ENCODE data around the gene EIF3L. TPM values are rescaled to one million over a fixed set of nuclear protein-coding genes. Genes with fewer than 3 reads are reported as not detected.

EIF3L gene
- polyA plus RNA-seq, 1 of the 3 experiments (the other 2 are of a cell fraction) = 478 TPM

DNA sequence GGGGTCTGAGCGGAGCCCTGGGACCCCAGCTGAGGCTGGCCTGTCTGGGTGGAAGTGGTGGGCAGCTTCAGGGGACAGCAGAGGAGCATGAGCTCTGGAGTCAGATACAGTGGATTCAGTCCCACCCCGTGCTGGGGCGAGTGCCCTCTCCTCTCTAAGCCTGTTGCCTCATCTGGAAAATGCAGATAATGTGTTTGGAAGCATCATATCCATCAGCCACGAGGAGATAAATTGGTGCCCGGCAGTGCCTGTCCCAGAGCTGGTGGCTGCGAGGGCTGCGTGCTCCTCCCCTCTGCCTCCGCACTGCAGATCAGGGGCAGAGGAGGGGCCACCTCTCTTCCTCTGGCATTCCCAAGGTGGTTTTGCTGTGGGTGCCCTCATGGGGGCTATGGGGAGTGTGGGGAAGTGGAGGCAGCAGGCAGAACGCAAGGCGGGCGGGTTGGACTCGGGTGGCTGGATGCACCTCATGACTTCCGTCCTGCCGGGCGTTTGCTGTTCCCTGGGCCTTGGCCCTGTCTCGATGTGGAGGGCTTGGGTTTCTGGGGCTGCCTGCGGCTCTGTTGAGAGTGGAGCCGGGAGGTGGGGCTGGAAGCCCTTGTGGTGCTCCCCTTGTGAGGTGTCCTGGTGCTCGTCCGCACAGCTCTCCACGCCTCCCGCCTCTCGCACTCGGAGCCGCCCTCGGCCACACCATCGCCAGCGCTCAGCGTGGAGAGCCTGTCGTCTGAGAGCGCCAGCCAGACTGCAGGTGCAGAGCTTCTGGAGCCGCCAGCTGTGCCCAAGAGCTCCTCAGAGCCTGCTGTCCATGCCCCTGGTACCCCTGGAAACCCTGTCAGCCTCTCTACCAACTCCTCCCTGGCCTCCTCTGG is 77.8 kb downstream of the EIF3L start:
- peaks cover 5% of the 10 kb centered on the region for H3F3A ChIP-seq (replicated peaks; ENCODE audit: insufficient read depth)
- H3K4me3 ChIP-seq (ENCODE audit: low read depth in 2 of 2, low read length in 1 of 2) = no peak overlapping the region
- peaks cover 19 to 40% of the 10 kb centered on the region in 2 experiments for H3K36me3 ChIP-seq (replicated peaks in 1 of 2; ENCODE audit: control insufficient read depth in 1 of 2, insufficient read depth in 2 of 2, low read length in 1 of 2)
- no peak overlapping the region for H2AFZ ChIP-seq (ENCODE audit: low read depth)
- whole genome bisulfite sequencing (ENCODE audit: low lambda C conversion rate) = 97% methylated on average over 26 of the region's 32 CpGs
- ChIA-PET CTCF (interaction anchor here (1.0 to 1.2 kb wide), 2 partner anchors 39 to 110 kb away, joined by 3 to 4 read pairs; no protein-coding TSS in a partner anchor), POLR2A (no interaction called here)
- no peaks in the 10 kb centered on the region; the same call in 1 of the 2 replicates for H3K79me2 ChIP-seq (ENCODE audit: insufficient read depth)
- no peaks in the 10 kb centered on the region for H3K4me1 ChIP-seq (ENCODE audit: control insufficient read depth in 1 of 2, insufficient read depth in 2 of 2, low read depth in 1 of 2, low read length in 1 of 2)
- TF ChIP-seq SIN3A (IDR thresholded peaks at IDR 0.05; ENCODE audit: borderline replicate concordance, low read depth, low read length) (no peak), MEF2A (IDR thresholded peaks at IDR 0.05; ENCODE audit: borderline replicate concordance, low read depth) (no peak), RXRA (IDR thresholded peaks at IDR 0.05; ENCODE audit: borderline replicate concordance, low read depth) (no peak), RFX5 (IDR thresholded peaks at IDR 0.05; ENCODE audit: low read length) (no peak), FOSL2 (IDR thresholded peaks at IDR 0.05; ENCODE audit: borderline replicate concordance, low read depth) (no peak), NRF1 (IDR thresholded peaks at IDR 0.05; ENCODE audit: low read depth, low read length) (no peak), NFIC (IDR thresholded peaks at IDR 0.05; ENCODE audit: borderline replicate concordance) (no peak), RAD21 (IDR thresholded peaks at IDR 0.05; ENCODE audit: low read length) (no peak), EP300 (IDR thresholded peaks at IDR 0.05; ENCODE audit: borderline replicate concordance in 1 of 2, low read depth in 1 of 2, low read length in 1 of 2) (no peak), YY1 (IDR thresholded peaks at IDR 0.05; ENCODE audit: low read depth) (no peak)
- TF ChIP-seq, protein P1, sequence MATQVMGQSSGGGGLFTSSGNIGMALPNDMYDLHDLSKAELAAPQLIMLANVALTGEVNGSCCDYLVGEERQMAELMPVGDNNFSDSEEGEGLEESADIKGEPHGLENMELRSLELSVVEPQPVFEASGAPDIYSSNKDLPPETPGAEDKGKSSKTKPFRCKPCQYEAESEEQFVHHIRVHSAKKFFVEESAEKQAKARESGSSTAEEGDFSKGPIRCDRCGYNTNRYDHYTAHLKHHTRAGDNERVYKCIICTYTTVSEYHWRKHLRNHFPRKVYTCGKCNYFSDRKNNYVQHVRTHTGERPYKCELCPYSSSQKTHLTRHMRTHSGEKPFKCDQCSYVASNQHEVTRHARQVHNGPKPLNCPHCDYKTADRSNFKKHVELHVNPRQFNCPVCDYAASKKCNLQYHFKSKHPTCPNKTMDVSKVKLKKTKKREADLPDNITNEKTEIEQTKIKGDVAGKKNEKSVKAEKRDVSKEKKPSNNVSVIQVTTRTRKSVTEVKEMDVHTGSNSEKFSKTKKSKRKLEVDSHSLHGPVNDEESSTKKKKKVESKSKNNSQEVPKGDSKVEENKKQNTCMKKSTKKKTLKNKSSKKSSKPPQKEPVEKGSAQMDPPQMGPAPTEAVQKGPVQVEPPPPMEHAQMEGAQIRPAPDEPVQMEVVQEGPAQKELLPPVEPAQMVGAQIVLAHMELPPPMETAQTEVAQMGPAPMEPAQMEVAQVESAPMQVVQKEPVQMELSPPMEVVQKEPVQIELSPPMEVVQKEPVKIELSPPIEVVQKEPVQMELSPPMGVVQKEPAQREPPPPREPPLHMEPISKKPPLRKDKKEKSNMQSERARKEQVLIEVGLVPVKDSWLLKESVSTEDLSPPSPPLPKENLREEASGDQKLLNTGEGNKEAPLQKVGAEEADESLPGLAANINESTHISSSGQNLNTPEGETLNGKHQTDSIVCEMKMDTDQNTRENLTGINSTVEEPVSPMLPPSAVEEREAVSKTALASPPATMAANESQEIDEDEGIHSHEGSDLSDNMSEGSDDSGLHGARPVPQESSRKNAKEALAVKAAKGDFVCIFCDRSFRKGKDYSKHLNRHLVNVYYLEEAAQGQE (IDR thresholded peaks at IDR 0.05; ENCODE audit: low read depth, low read length) = no peak
- TF ChIP-seq, protein P2, sequence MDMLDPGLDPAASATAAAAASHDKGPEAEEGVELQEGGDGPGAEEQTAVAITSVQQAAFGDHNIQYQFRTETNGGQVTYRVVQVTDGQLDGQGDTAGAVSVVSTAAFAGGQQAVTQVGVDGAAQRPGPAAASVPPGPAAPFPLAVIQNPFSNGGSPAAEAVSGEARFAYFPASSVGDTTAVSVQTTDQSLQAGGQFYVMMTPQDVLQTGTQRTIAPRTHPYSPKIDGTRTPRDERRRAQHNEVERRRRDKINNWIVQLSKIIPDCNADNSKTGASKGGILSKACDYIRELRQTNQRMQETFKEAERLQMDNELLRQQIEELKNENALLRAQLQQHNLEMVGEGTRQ (IDR thresholded peaks at IDR 0.05; ENCODE audit: borderline replicate concordance, low read depth, low read length) = no peak
- TF ChIP-seq, protein P3, sequence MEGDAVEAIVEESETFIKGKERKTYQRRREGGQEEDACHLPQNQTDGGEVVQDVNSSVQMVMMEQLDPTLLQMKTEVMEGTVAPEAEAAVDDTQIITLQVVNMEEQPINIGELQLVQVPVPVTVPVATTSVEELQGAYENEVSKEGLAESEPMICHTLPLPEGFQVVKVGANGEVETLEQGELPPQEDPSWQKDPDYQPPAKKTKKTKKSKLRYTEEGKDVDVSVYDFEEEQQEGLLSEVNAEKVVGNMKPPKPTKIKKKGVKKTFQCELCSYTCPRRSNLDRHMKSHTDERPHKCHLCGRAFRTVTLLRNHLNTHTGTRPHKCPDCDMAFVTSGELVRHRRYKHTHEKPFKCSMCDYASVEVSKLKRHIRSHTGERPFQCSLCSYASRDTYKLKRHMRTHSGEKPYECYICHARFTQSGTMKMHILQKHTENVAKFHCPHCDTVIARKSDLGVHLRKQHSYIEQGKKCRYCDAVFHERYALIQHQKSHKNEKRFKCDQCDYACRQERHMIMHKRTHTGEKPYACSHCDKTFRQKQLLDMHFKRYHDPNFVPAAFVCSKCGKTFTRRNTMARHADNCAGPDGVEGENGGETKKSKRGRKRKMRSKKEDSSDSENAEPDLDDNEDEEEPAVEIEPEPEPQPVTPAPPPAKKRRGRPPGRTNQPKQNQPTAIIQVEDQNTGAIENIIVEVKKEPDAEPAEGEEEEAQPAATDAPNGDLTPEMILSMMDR (IDR thresholded peaks at IDR 0.05) = no peak
- TF ChIP-seq, protein P4, sequence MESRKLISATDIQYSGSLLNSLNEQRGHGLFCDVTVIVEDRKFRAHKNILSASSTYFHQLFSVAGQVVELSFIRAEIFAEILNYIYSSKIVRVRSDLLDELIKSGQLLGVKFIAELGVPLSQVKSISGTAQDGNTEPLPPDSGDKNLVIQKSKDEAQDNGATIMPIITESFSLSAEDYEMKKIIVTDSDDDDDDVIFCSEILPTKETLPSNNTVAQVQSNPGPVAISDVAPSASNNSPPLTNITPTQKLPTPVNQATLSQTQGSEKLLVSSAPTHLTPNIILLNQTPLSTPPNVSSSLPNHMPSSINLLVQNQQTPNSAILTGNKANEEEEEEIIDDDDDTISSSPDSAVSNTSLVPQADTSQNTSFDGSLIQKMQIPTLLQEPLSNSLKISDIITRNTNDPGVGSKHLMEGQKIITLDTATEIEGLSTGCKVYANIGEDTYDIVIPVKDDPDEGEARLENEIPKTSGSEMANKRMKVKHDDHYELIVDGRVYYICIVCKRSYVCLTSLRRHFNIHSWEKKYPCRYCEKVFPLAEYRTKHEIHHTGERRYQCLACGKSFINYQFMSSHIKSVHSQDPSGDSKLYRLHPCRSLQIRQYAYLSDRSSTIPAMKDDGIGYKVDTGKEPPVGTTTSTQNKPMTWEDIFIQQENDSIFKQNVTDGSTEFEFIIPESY (IDR thresholded peaks at IDR 0.05; ENCODE audit: borderline replicate concordance, low read depth) = no peak
- TF ChIP-seq, protein P5, sequence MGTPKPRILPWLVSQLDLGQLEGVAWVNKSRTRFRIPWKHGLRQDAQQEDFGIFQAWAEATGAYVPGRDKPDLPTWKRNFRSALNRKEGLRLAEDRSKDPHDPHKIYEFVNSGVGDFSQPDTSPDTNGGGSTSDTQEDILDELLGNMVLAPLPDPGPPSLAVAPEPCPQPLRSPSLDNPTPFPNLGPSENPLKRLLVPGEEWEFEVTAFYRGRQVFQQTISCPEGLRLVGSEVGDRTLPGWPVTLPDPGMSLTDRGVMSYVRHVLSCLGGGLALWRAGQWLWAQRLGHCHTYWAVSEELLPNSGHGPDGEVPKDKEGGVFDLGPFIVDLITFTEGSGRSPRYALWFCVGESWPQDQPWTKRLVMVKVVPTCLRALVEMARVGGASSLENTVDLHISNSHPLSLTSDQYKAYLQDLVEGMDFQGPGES (IDR thresholded peaks at IDR 0.05; ENCODE audit: low read depth, low read length) = no peak
- H4K20me1 ChIP-seq (ENCODE audit: insufficient read depth) = peaks cover 8% of the 10 kb centered on the region; the same call in 1 of the 2 replicates
- no peaks in the 10 kb centered on the region for H3K9me3 ChIP-seq
- no peak overlapping the region for H3K4me2 ChIP-seq
- no peak overlapping the region for H3K9ac ChIP-seq
- peak; percentile 15 for DNase-seq
- H3K27ac ChIP-seq (ENCODE audit: low read depth in 2 of 2, low read length in 1 of 2) = no peak overlapping the region
- no peaks in the 10 kb centered on the region for H3K9me2 ChIP-seq
- H3K27me3 ChIP-seq (ENCODE audit: insufficient read depth) = no peaks in the 10 kb centered on the region

Measured in SK-N-SH (cell line).